ENCODE measurements around the gene BDKRB1.

Gene BDKRB1

DNA sequence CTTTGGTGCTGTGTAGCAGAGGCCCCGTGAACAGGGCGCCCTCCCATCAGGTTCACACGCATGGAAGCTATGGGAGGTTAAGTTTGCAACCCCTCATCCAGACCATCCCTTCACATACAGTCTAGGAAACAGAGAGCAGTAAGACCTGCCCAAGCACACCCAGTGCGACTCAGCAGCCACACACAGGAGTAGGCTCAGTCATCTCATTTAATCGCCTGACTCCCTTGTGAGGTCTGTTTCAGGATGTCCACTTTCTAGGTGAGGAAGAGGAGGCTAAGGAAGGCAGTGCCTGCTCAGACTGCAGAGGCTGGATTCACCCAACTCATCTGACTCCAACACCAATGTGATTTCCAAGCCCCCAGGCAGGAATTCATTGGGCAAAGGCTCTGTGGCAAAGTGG lies 11.9 kb downstream of the BDKRB1 start:
- no peak for DNase-seq (ENCODE audit: low read depth in 1 of 2, low spot score in 1 of 2)
- TF ChIP-seq JUND (IDR thresholded peaks at IDR 0.05; ENCODE audit: low read depth) = no peak
- in situ Hi-C loops (cut with HindIII; ENCODE audit: low pct_unique_long_range_greater_than_20kb, low sequenced_read_pairs) = no loop called here

DNA sequence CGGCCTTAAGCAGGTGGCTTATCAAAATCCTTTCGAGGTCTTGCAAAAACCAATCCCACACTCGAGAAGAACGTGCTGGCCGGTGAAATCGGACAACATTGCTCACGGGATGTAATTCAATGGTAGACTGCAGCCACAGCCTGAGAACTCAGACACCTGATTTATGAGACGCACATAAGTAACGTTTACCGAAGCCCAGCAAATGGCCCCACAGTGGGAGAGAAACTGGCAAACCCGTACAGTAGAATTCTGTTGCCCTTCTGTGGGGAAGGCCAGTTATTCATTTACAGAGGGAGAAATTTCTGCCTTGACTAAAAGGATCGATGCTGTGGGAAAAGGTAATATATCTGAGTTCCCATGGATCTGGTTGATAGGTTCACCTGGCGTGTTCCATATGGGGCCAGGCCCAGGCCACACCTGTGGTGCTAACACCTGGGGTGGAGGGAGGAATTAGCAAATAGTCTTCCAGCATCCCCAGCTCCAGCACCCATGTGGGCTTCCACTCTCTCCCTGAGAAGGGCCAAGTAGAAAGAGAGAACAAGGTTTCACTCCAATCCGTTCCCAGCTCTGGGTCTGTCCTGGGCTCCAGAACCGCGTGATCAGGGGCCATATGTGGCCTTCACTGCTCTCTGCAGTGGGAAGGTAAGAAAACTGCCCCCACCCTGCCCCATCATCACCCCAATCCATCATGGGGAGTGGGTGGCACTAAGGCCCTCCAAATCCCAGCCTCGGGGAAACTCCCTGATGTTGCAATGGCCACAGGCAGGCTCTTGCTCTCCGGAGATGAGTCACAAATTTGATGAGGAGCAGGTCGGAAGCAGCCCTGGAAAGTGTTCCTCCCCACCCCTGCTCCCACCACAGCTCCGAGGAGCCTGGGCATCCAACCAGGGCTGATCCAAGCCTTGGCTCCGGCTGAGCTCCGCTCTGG lies 12.7 kb downstream of the BDKRB1 start:
- DNase-seq (ENCODE audit: low read depth in 1 of 2, low spot score in 1 of 2) = no peak
- in situ Hi-C loops (cut with HindIII; ENCODE audit: low pct_unique_long_range_greater_than_20kb, low sequenced_read_pairs) = no loop called here
- TF ChIP-seq JUND (IDR thresholded peaks at IDR 0.05; ENCODE audit: low read depth) = no peak

DNA sequence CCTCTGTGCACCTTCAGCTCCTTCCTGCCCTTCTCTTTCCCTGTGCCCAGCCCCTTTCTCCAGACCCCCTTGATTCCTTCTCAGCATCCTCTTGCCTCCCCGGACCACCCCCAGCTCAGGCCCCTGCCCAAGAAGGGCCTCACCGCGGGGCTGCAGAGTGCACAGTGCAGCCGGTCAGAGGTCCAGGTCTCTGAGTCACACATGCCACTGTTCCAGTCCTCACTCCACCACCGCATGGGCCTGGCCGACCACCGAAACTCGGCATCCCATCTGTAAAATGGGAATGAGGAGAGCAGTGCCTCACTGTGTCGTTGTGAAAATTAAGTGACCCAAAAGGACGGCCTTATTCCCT lies 13.3 kb downstream of the BDKRB1 start:
- no peak for DNase-seq (ENCODE audit: low read depth in 1 of 2, low spot score in 1 of 2)
- TF ChIP-seq JUND (IDR thresholded peaks at IDR 0.05; ENCODE audit: low read depth) = no peak
- in situ Hi-C loops (cut with HindIII; ENCODE audit: low pct_unique_long_range_greater_than_20kb, low sequenced_read_pairs) = no loop called here

DNA sequence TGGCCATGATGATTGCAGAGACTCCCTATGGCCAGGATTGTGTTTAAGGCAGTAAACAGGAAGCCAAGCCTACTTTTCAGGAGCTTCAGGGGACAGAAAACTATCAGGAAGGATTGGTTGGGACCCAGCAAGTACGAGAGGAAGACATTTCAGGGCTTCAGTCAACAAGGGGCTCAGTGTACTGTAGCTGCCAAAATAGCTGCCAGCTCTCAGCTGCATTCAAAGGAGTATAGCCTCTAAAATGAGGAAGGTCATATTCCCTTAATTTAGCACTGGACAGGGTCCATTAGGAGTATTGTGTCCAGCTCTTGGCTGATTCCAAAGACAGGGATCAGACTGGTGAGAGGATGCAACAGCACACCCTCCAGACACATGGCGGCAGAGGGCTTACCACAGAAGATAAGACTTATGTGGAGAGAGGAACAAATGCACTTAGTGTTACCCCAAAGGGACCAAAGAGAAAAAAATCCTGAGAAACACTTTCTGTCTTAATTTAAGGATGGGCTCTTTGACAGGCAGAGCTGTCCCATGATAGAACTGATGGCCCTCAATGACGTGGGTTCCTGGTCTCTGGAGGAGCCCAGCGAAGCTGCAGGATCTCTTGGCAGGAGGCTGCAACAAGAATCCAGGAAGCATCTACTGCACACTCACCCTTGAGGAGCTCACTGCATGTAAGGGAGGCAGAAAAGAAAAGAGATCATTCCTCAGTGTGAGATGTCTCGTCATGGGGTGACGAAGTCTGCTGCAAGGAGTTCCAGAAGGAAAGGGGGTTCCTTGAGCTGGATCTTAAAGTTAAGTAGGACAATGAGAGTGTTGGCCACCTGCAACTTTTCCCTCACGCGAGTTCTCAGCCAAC lies 14.8 kb downstream of the BDKRB1 start:
- DNase-seq (ENCODE audit: low read depth in 1 of 2, low spot score in 1 of 2) = no peak

DNA sequence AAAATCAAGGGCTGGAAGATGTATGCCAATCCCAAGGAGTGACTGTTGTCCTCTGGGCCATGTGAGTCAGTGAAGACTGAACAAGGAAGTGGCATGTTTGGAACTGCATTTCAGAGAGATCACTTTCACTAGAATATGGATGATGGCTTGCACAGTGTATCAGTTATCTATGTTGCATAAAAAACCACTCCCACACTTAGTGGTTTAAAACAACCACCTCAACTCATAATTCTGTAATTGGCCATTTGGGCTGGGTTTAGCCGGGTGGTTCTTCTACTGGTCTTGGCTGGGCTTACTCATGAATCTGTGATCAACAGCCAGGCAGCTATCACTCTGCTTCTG lies 15.4 kb downstream of the BDKRB1 start:
- DNase-seq (ENCODE audit: low read depth in 1 of 2, low spot score in 1 of 2) = no peak
- no peak for TF ChIP-seq JUND (IDR thresholded peaks at IDR 0.05; ENCODE audit: low read depth)
- in situ Hi-C loops (cut with HindIII; ENCODE audit: low pct_unique_long_range_greater_than_20kb, low sequenced_read_pairs) = no loop called here

More for the DNA sequence above, 14.8 kb downstream of the BDKRB1 start:
- in situ Hi-C loops (cut with HindIII; ENCODE audit: low pct_unique_long_range_greater_than_20kb, low sequenced_read_pairs) = no loop called here
- TF ChIP-seq JUND (IDR thresholded peaks at IDR 0.05; ENCODE audit: low read depth) = no peak

DNA sequence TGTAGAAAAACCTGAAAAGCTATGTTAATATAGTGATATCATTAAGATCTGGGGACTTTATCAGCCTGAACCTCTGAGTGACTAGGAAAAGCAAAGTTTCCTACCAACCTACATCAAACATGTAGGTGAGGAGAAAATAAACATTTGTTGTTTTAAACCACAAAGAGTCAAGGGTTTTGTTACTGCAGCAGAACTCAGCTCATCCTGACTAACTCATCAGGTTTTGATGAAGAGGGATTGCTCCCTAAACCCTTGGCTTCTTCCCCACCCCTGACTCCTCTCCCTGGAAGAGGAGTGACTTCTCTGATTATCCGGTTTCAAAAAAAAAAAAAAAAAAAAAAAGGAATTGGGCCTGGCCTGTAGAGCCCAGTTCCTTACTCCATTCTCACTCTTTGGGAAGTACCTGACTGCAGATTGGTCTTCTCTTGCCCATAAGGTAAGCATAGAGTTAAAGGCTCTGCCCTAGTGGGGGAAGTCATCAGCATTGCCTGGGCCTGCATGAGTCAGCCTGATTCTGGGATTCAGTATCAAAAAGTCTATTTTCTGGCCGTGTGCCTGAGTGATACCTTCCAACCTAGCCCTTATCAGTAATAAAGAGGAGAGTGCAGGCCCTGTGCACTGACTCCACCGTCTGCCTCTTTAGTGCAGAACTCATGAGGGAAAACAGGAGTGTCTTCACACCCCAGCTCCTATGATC lies 16.9 kb downstream of the BDKRB1 start:
- TF ChIP-seq JUND (IDR thresholded peaks at IDR 0.05; ENCODE audit: low read depth) = no peak
- in situ Hi-C loops (cut with HindIII; ENCODE audit: low pct_unique_long_range_greater_than_20kb, low sequenced_read_pairs) = no loop called here
- DNase-seq (ENCODE audit: low read depth in 1 of 2, low spot score in 1 of 2) = no peak

DNA sequence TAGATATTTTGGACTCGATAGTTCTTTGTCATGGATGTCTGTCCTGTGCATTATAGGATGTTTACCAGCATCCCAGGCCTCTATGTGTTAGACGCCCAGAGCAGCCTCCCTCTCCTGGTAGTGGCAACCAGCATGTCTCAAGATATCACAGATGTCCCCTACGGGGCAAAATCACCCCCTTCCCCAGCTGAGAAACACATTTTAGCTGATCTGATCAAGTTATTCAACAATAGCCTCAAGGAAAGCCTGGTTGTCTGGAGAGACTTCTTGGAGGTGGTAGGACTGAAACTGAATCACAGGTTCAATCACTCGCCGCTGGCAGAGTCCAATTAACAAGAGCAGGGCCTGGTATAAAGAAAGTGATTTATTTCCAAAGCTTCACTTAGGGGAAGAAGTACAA lies 17.6 kb downstream of the BDKRB1 start:
- in situ Hi-C loops (cut with HindIII; ENCODE audit: low pct_unique_long_range_greater_than_20kb, low sequenced_read_pairs) = no loop called here
- no peak for TF ChIP-seq JUND (IDR thresholded peaks at IDR 0.05; ENCODE audit: low read depth)
- no peak for DNase-seq (ENCODE audit: low read depth in 1 of 2, low spot score in 1 of 2)

DNA sequence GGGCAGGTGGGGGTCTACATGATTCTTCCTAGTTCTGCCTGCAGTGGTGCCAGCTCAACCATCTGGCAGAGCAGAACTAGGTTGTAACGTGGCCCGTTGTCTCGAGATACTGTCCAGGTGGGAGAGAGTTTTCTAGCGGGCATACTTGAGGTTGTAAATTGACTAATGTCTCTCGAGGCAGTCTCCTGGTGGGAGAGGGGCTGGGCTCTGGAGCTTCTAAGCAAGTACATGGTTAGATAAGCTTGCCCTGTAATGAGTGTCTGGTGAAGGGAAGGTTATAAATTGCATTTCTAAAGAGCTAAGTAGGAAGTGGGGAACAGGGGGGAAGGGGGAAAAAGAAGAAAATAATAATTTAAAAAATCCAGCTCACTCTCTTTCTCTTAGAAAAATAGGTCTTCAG lies 18.1 kb downstream of the BDKRB1 start:
- no peak for TF ChIP-seq JUND (IDR thresholded peaks at IDR 0.05; ENCODE audit: low read depth)
- DNase-seq (ENCODE audit: low read depth in 1 of 2, low spot score in 1 of 2) = no peak
- in situ Hi-C loops (cut with HindIII; ENCODE audit: low pct_unique_long_range_greater_than_20kb, low sequenced_read_pairs) = no loop called here

DNA sequence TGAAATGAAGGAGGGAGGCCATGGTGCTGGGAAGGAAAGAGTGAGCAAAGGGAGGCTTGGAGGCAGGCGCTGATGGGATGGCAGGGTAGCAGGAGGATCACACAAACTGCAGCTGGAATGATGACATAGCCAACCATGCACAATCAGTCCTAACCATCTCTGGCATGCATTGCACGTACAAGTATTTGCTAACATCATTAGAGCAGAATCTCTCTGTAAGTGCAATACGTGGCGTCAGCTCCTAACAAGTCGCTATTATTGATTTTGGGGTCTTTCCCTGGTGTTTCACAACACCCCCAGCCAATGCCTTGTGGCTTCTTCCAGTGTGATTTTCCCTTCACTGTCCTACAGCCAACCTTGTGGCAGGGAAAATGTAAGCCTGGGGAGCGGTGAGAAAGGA lies 18.5 kb downstream of the BDKRB1 start:
- in situ Hi-C loops (cut with HindIII; ENCODE audit: low pct_unique_long_range_greater_than_20kb, low sequenced_read_pairs) = no loop called here
- peak in 1 of 2 experiments; percentile 52 for DNase-seq (ENCODE audit: low read depth in 1 of 2, low spot score in 1 of 2)
- no peak for TF ChIP-seq JUND (IDR thresholded peaks at IDR 0.05; ENCODE audit: low read depth)

DNA sequence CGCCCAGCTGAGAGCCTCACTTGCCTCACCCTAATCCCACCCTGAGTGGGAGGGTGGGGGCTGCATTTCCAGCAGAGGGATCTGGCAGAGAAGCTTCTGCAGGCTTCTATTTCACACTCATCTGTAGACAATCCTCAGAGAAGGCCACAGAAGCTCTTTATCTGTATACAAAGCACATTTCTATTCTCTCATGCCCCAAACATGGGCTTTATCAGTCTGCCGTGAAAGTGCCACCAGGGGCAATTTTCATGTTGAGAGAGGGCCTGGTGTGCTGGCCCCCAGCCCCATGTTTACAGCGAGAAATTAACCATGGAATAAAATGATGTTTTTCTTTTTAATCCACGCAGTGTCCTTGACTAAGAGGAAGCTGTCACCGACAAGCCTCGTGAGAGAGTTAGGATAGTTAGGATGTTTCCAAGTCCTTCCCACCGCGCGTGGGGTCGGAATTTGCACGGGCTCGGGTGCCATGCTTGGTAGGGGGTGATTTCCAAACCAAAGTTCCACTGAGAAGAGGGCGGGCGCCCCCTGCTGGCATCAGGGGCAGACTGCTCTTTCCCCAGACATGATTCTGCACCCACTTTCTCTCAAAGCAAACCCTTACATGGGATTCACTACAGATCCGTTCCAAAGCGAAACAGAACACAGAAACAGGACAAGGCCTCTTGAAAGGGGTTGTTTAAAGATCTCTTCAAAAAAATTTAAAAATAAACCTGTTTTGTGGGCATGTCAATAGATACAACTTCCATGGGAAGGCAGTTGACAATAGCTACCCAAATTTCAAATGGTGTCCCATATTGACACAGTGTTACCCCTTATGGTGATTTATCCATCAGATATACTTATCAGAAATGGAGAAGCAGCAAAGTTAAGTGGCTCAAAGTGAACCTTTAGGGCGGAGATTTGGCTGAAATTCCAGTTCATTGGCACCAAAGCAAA lies 19.4 kb downstream of the BDKRB1 start:
- peak; percentile 71 to 75 for DNase-seq (ENCODE audit: low read depth in 1 of 2, low spot score in 1 of 2)
- in situ Hi-C loops (cut with HindIII; ENCODE audit: low pct_unique_long_range_greater_than_20kb, low sequenced_read_pairs) = loop anchor here (25.0 kb wide), 1 partner anchor 163 kb away; no protein-coding TSS in a partner anchor
- TF ChIP-seq JUND (IDR thresholded peaks at IDR 0.05; ENCODE audit: low read depth) = no peak

DNA sequence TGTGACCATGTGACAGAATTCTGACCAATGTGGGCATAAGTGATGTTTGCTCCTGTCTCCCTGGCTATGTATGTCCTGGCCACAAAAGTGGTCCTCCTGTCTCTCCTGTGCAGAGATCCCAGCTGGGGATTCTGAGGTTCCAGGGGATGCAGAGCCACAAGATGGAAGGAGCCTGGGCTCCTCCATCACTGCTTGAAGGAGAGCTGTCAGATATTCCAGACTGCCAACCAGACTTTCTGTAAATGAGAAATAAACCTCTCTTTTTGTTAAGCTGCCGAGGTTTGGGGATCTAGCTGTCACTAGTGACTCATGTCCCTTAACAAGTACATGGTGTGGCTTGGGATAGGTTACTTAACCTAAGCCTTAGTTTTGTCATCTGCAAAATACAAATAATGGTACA lies 21.9 kb downstream of the BDKRB1 start:
- DNase-seq (ENCODE audit: low read depth in 1 of 2, low spot score in 1 of 2) = no peak
- in situ Hi-C loops (cut with HindIII; ENCODE audit: low pct_unique_long_range_greater_than_20kb, low sequenced_read_pairs) = loop anchor here (25.0 kb wide), 1 partner anchor 166 kb away; no protein-coding TSS in a partner anchor
- TF ChIP-seq JUND (IDR thresholded peaks at IDR 0.05; ENCODE audit: low read depth) = no peak
